Astrocyte of the cerebellum (primary cell): ENCODE data around the gene ANKRD62.
"Not testable (repeated sequence)": the region's sequence is repeated elsewhere in the genome, so short reads cannot be mapped to it uniquely, and the experiment has no call there.

ENCODE experiments used
- DNase-seq: peaks from one replicate; pipeline ENCODE4 v3.0.0-alpha.2; 2011; ENCODE audit warnings: low read depth
- H3K4me3 ChIP-seq: 2 replicates; pipeline ENCODE4 v1.5.1; 2011; ENCODE audit warnings: mild to moderate bottlenecking, low read depth, low read length, moderate library complexity
- in situ Hi-C: cut with HindIII; loops from 2 replicates; pipeline ENCODE4 v1.10.0; 2017; ENCODE audit warnings: low sequenced_read_pairs
- TF ChIP-seq, protein P1 (sequence below): IDR thresholded peaks from 2 replicates; pipeline ENCODE4 v1.5.1; 2012; ENCODE audit warnings: low read length, low read depth, moderate library complexity, mild to moderate bottlenecking; ENCODE audit errors: missing control alignments

The ANKRD62 gene

DNA sequence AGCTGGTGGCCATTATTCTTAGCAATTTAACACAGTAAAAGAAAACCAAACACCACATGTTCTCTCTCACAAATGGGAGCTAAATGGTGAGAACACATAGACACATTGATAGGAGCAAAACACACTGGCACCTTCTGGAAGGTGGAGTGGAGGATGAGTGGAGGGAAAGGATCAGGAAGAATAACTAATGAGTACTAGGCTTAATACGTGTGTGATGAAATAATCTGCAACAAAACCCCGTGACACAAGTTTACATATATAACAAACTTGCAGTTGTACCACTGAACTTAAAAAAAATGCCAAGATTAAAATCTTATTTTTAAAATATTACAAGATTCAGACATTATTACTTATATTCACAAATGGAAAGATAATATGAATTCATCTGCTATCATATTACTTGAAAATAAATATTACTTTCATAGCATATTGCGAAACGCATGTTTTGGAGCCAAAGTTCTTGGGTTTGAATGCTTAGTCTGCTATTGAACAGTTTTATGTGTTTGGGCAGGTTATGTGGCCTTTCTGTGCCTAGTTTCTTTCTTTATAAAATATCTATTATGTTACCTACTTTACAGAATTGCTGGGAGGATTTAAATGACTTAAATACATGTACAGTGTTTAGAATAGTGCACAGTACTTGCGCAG is 20.5 kb downstream of the ANKRD62 start:
- no peak overlapping the region for H3K4me3 ChIP-seq
- TF ChIP-seq, protein P1, sequence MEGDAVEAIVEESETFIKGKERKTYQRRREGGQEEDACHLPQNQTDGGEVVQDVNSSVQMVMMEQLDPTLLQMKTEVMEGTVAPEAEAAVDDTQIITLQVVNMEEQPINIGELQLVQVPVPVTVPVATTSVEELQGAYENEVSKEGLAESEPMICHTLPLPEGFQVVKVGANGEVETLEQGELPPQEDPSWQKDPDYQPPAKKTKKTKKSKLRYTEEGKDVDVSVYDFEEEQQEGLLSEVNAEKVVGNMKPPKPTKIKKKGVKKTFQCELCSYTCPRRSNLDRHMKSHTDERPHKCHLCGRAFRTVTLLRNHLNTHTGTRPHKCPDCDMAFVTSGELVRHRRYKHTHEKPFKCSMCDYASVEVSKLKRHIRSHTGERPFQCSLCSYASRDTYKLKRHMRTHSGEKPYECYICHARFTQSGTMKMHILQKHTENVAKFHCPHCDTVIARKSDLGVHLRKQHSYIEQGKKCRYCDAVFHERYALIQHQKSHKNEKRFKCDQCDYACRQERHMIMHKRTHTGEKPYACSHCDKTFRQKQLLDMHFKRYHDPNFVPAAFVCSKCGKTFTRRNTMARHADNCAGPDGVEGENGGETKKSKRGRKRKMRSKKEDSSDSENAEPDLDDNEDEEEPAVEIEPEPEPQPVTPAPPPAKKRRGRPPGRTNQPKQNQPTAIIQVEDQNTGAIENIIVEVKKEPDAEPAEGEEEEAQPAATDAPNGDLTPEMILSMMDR: no peak
- in situ Hi-C loops: no loop called here
- no peak for DNase-seq

DNA sequence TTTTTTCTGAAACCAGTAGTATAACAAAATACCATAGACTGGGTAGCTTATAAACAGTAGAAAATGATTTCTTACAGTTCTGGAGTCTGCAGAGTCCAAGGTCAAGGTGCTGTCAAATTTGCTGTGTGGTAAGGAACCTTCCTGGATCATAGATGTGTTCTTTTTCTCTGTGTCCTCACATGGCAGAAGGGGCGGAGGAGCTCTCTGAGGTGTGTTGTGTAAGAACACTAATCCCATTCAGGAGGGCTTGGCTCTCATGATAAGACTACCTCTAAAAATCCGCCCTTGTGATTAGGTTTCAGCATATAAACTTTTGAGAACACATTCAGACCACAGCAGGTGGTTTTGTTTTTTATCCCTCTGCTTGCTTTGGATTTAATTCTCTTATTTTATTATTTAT is 25.7 kb downstream of the ANKRD62 start:
- DNase-seq: no peak
- H3K4me3 ChIP-seq: no peak overlapping the region
- TF ChIP-seq, protein P1: no peak
- in situ Hi-C loops: no loop called here

DNA sequence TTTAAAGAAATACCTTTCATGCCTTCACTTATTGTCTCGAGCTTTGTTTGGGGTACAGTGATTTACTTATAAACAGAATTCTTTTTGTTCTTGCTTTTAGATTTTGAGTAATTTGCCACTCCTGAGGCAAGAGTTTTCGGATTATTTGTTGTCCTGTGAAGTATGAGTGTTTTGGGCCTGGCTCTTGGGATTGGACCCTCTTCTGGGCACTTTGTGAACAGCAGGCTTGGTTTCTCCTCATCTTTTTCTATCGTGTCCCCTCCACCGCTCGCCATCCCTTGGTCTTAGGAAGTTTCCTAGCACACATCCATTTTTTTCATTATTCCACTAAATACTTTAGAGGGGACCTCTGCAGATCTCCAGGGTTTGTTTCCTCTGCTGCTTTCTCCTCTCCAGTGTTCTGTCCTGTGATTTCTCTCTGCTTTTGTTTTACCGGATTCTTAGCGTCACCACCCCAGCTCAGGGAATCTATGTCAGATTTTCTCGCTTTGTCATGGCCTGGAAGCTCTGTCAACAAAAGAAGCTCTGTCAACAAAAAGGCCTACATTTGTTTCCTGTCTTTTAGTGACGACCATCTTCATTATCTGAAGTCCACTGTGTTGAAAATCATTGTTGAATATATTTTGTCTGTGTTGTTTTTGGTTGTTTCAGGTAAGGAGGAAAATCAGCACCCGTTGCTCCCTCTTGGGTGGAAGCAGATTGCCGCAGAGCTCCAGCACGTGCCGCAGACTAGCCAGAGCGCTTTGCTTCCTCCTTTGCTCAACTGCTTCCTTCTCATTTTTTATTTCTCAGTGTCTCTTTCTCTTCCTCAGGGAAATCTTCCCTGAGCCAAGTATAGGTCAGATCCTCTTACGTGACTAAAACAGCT is 27.8 kb downstream of the ANKRD62 start:
- DNase-seq: no peak
- TF ChIP-seq, protein P1: peak; percentile 51
- in situ Hi-C loops: no loop called here
- no peak overlapping the region for H3K4me3 ChIP-seq

DNA sequence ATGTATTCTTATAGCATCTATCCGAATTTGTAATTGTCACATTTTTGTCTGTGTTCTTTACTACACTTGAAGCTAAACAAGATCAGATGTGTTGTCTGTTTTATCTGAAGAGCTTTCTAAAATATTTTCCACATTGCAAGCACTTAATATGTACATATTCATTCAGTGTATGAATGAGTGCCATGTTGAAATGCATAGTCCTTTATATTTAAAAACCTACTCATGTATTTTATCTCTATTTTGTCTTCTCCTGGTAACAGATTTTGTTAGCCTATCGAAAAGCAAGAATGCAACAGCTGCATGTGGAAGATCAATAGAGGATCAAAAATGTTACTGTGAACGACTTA is 28.4 kb downstream of the ANKRD62 start:
- in situ Hi-C loops, DNase-seq, H3K4me3 ChIP-seq: not testable (repeated sequence)

DNA sequence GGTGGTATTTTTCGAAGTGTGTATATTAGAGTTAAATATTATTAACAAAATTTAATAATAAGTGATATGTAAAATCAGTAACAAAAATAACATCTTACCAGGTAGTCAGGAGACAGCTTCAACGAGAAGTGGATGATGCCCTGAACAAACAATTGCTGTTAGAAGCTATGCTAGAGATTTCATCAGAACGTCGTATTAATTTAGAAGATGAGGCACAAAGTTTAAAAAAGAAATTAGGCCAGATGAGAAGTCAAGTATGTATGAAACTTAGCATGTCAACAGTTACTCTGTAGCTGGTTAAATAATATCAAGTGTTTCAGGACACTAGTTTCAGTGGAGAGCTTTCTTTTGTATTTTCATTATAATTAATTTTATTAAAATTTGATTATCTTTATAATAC is 34.0 kb downstream of the ANKRD62 start:
- in situ Hi-C loops: not testable (repeated sequence)

DNA sequence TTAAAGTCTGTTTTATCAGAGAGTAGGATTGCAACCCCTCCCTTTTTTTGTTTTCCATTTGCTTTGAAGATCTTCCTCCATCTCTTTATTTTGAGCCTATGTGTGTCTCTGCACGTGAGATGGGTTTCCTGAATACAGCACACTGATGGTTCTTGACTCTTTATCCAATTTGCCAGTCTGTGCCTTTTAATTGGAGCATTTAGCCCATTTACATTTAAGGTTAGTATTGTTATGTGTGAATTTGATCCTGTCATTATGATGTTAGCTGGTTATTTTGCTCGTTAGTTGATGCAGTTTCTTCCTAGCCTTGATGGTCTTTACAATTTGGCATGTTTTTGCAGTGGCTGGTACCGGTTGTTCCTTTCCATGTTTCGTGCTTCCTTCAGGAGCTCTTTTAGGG is 45.2 kb downstream of the ANKRD62 start:
- H3K4me3 ChIP-seq, in situ Hi-C loops, DNase-seq: not testable (repeated sequence)

More for the DNA sequence above, 34.0 kb downstream of the ANKRD62 start:
- DNase-seq, H3K4me3 ChIP-seq: not testable (repeated sequence)

DNA sequence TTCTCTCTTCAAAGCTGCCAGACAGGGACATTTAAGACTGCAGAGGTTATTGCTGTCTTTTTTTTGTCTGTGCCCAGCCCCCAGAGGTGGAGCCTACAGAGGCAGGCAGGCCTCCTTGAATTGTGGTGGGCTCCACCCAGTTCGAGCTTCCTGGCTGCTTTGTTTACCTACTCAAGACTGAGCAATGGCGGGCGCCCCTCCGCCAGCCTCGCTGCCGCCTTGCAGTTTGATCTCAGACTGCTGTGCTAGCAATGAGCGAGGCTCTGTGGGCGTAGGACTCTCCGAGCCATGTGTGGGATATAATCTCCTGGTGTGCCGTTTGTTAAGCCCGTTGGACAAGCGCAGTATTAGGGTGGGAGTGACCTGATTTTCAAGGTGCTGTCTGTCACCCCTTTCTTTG is 47.2 kb downstream of the ANKRD62 start:
- in situ Hi-C loops, H3K4me3 ChIP-seq: not testable (repeated sequence)

DNA sequence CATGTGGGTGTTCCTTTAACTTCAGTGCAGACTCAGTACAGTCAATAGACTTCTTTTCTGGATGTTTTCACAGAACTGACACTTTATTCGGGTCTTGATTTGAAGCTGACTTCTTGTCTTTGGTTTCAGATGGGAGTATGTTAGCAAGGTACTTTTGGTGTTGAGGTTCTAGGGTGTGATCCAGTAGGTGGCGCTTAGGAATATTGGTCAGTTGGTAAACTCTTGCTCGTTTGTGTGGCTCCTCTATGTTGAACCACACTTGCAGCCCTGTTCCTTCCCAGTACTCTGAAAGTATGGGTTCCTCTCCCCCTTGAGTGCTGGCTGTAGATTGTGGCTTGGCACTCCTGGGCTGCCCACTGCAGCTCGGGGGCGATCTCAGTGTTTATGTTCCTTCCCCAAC is 48.1 kb downstream of the ANKRD62 start:
- in situ Hi-C loops, DNase-seq, H3K4me3 ChIP-seq: not testable (repeated sequence)

More for the DNA sequence above, 47.2 kb downstream of the ANKRD62 start:
- not testable (repeated sequence) for DNase-seq

DNA sequence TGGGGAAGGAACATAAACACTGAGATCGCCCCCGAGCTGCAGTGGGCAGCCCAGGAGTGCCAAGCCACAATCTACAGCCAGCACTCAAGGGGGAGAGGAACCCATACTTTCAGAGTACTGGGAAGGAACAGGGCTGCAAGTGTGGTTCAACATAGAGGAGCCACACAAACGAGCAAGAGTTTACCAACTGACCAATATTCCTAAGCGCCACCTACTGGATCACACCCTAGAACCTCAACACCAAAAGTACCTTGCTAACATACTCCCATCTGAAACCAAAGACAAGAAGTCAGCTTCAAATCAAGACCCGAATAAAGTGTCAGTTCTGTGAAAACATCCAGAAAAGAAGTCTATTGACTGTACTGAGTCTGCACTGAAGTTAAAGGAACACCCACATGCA is 55.8 kb downstream of the ANKRD62 start:
- in situ Hi-C loops, DNase-seq, H3K4me3 ChIP-seq: not testable (repeated sequence)

DNA sequence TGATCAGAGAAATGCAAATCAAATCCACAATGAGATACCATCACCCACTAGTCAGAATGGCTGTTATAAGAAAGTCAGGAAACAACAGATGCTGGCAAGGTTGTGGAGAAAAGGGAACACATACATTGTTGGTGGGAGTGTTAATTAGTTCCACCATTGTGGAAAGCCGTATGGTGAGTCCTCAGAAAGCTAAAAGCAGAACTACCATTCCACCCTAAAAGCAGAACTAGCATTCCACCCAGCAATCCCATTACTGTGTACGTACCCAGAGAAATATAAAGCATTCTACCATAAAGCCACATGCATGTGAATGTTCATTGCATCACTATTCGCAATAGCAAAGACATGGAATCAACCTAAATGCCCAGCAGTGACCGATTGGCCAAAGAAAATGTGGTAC is 60.7 kb downstream of the ANKRD62 start:
- TF ChIP-seq, protein P1: no peak
- no peak for DNase-seq
- in situ Hi-C loops: no loop called here
- H3K4me3 ChIP-seq: no peak overlapping the region
